CD8-positive, alpha-beta memory T cell (primary cell): ENCODE results near the gene CCDC167. TPM values are rescaled to one million over a fixed set of nuclear protein-coding genes. Genes with fewer than 3 reads are reported as not detected.
A peak's percentile ranks its signal among the peaks of the same experiment; 100 is the strongest.

Experiments used
- CTCF ChIA-PET: fragments of 350-600 bp; sonication (Branson Sonifier 250); formaldehyde crosslinking; loops from one replicate; lab custom pipeline; 2021; ENCODE audit warnings: antibody characterized with exemption; lab: Charles Lee
- POLR2A ChIA-PET: fragments of 350-600 bp; sonication (Branson Sonifier 250); formaldehyde crosslinking; loops from one replicate; lab custom pipeline; 2021; ENCODE audit warnings: antibody characterized with exemption; lab: Charles Lee
- DNase-seq, 5 donors: peaks; one replicate each; pipeline versions ENCODE4 v3.0.0 to v3.0.0-alpha.2; 2020 to 2022; ENCODE audit warnings: mixed read lengths in 1 of 5
- H3K27ac ChIP-seq: one replicate; pipeline ENCODE4 v1.7.0; 2013; ENCODE audit warnings: low read depth, mild to moderate bottlenecking, low read length, moderate library complexity
- H3K27me3 ChIP-seq: 2 replicates; pipeline ENCODE4 v1.7.0; 2013; ENCODE audit warnings: low read length, mild to moderate bottlenecking; ENCODE audit not compliant: insufficient read depth, poor library complexity, severe bottlenecking
- H3K36me3 ChIP-seq: 2 replicates; pipeline ENCODE4 v1.7.0; 2013; ENCODE audit warnings: mild to moderate bottlenecking, low read length, moderate library complexity; ENCODE audit not compliant: insufficient read depth
- H3K4me1 ChIP-seq: 2 replicates; pipeline ENCODE4 v1.7.0; 2013; ENCODE audit warnings: mild to moderate bottlenecking, low read length, moderate library complexity; ENCODE audit not compliant: insufficient read depth
- H3K4me3 ChIP-seq: 2 replicates; pipeline ENCODE4 v1.7.0; 2013; ENCODE audit warnings: mild to moderate bottlenecking, low read length
- H3K9me3 ChIP-seq: 2 replicates; pipeline ENCODE4 v1.7.0; 2013; ENCODE audit warnings: mild to moderate bottlenecking, low read length
- H3K27ac Mint-ChIP-seq, 8 donors: one replicate each; pipeline ENCODE4 v1.8.0; 2020 to 2021; ENCODE audit warnings: mixed read lengths in 8 of 8, mild to moderate bottlenecking in 6 of 8, inconsistent platforms in 3 of 8, moderate library complexity in 3 of 8
- H3K27me3 Mint-ChIP-seq, 2 donors: one replicate each; pipeline ENCODE4 v1.8.0; 2020 to 2021; ENCODE audit warnings: mixed read lengths in 2 of 2, mild to moderate bottlenecking in 1 of 2, moderate library complexity in 1 of 2
- H3K36me3 Mint-ChIP-seq, 3 donors: one replicate each; pipeline ENCODE4 v1.8.0; 2020 to 2021; ENCODE audit warnings: mixed read lengths in 3 of 3, inconsistent platforms in 1 of 3, mild to moderate bottlenecking in 1 of 3
- H3K4me1 Mint-ChIP-seq, 3 donors: one replicate each; pipeline ENCODE4 v1.8.0; 2020 to 2021; ENCODE audit warnings: mixed read lengths in 3 of 3, inconsistent platforms in 1 of 3, mild to moderate bottlenecking in 1 of 3
- H3K4me3 Mint-ChIP-seq, 7 donors: one replicate each; pipeline ENCODE4 v1.8.0; 2020 to 2021; ENCODE audit warnings: mixed read lengths in 7 of 7, mild to moderate bottlenecking in 6 of 7, moderate library complexity in 4 of 7, inconsistent platforms in 2 of 7
- H3K9me3 Mint-ChIP-seq, 5 donors: one replicate each; pipeline ENCODE4 v1.8.0; 2020 to 2022; ENCODE audit warnings: mixed read lengths in 5 of 5, mild to moderate bottlenecking in 3 of 5, moderate library complexity in 2 of 5, inconsistent platforms in 1 of 5
- polyA plus RNA-seq: library from polyadenylated mRNA; unstranded; fragments of 300-500 nt; fragmentation: Illumina TruSeq; gene quantifications from one replicate; pipeline ENCODE4 v1.2.3, GENCODE V29; 2021
- total RNA-seq, 2 experiments: library from RNA; stranded (reverse); gene quantifications; one replicate each; pipeline ENCODE4 v1.2.3, GENCODE V29; 2021

CCDC167 gene
- total and polyA plus RNA-seq, 3 experiments from 2014 or later: 79.5 to 181 (median 86.3) TPM

GRCh38 chr6:37514837-37515236 lies 15.1 kb upstream of the CCDC167 start:
- Mint-ChIP-seq H3K27me3 (peaks cover 0 to 5% of the 10 kb centered on the region in 2 donors), H3K4me3 (peak overlapping the region; percentile 77 to 96 (median 90)), H3K9me3 (no peaks in the 10 kb centered on the region), H3K36me3 (no peaks in the 10 kb centered on the region), H3K4me1 (peaks cover 89 to 97% (median 93%) of the 10 kb centered on the region in 3 donors), H3K27ac (peak overlapping the region; percentile 93 to 100 (median 100))
- ChIA-PET POLR2A (interaction anchor here (0.8 to 3.3 kb wide), 3 partner anchors 12 to 15 kb away, joined by 6 to 58 read pairs (median 8); partner anchors contain the start of gene CCDC167), CTCF (interaction anchor here (1.2 to 4.1 kb wide), 5 partner anchors 12 to 52 kb away, joined by 3 to 65 read pairs (median 22); partner anchors contain the start of gene CCDC167)
- H3K36me3 ChIP-seq: no peaks in the 10 kb centered on the region
- peak overlapping the region; percentile 98 for H3K27ac ChIP-seq
- peaks cover 87% of the 10 kb centered on the region for H3K4me1 ChIP-seq
- H3K4me3 ChIP-seq: peak overlapping the region; percentile 13
- no peaks in the 10 kb centered on the region for H3K9me3 ChIP-seq
- no peaks in the 10 kb centered on the region for H3K27me3 ChIP-seq
- DNase-seq: no peak

- Histone ChIP-seq H3K36me3 (no peaks in the 10 kb centered on the region), H3K4me3 (peak overlapping the region; percentile 13), H3K9me3 (no peaks in the 10 kb centered on the region), H3K27me3 (no peaks in the 10 kb centered on the region), H3K27ac (peak overlapping the region; percentile 98), H3K4me1 (peaks cover 84% of the 10 kb centered on the region)
- peaks cover 0 to 5% of the 10 kb centered on the region in 2 donors for H3K27me3 Mint-ChIP-seq
- peak in 1 of 5 donors; percentile 66 for DNase-seq
- peak overlapping the region; percentile 77 to 96 (median 90) for H3K4me3 Mint-ChIP-seq
- no peaks in the 10 kb centered on the region for H3K9me3 Mint-ChIP-seq
- H3K36me3 Mint-ChIP-seq: peaks cover 0 to 1% (median 0%) of the 10 kb centered on the region in 3 donors
- peak overlapping the region; percentile 93 to 100 (median 100) for H3K27ac Mint-ChIP-seq
- POLR2A ChIA-PET: interaction anchor here (0.8 to 1.2 kb wide), 2 partner anchors 12 to 15 kb away, joined by 6 to 8 read pairs; partner anchors contain the start of gene CCDC167
- H3K4me1 Mint-ChIP-seq: peaks cover 90 to 99% (median 94%) of the 10 kb centered on the region in 3 donors
- CTCF ChIA-PET: interaction anchor here (1.2 kb wide), 1 partner anchor 52 kb away, joined by 3 read pairs; no protein-coding TSS in a partner anchor
These were observed 14.7 kb upstream of the CCDC167 start for GRCh38 chr6:37514321-37514771.

DNA sequence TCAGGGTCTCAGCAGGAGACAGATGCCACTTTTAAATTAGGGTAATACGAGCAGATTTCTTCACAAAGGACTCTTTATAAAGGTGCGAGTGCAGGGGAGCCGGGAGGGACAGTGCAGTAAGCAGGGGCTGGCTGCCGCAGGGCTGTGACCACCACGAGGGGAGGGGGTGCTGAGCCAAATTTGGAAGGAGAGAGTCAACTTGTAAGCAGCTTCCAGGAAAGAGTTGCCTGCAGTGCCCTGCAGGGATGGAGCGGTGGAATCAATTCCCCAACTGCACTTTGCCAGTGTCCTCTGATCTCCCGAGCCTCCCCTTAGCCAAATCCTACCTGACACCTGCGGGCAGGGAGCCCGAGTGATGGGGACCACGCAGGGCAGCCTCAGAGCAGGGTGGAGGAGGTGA lies 13.9 kb upstream of the CCDC167 start:
- Mint-ChIP-seq H3K4me1 (peaks cover 88 to 99% (median 93%) of the 10 kb centered on the region in 3 donors), H3K4me3 (peak overlapping the region in 5 of 7 donors; percentile 11 to 58 (median 28)), H3K36me3 (peaks cover 0 to 1% (median 0%) of the 10 kb centered on the region in 3 donors), H3K27ac (peak overlapping the region; percentile 88 to 100 (median 100)), H3K9me3 (no peaks in the 10 kb centered on the region), H3K27me3 (peaks cover 0 to 5% of the 10 kb centered on the region in 2 donors)
- peak overlapping the region; percentile 25 for H3K27ac ChIP-seq
- H3K9me3 ChIP-seq: no peaks in the 10 kb centered on the region
- no peaks in the 10 kb centered on the region for H3K36me3 ChIP-seq
- H3K4me1 ChIP-seq: peaks cover 83% of the 10 kb centered on the region
- CTCF ChIA-PET: interaction anchor here (1.2 kb wide), 1 partner anchor 52 kb away, joined by 3 read pairs; no protein-coding TSS in a partner anchor
- POLR2A ChIA-PET: interaction anchor here (1.2 to 1.5 kb wide), 2 partner anchors 11 to 14 kb away, joined by 7 to 8 read pairs; partner anchors contain the start of gene CCDC167
- H3K27me3 ChIP-seq: no peaks in the 10 kb centered on the region
- no peak overlapping the region for H3K4me3 ChIP-seq
- DNase-seq: no peak

DNA sequence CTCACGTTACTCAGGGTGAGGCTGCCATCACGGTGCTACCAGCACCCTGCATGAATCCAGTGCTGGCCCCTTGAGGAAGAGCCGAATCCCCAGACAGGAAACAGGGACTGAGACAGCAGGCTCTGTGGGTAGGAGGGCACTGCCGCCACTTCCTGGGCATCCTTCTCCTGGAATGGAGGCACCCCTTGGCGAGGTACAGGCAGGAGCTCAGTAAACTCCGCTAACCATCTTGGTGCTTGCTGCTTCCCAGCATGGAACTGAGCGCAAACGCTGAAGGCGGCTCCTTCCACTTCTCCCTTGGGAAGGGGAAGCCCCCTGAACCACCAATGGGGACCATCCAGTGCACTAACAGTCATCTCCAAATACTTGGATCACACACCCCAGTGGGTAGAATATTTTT lies 13.5 kb upstream of the CCDC167 start:
- Mint-ChIP-seq H3K36me3 (peaks cover 0 to 1% (median 0%) of the 10 kb centered on the region in 3 donors), H3K4me3 (peak overlapping the region in 5 of 7 donors; percentile 3 to 58 (median 28)), H3K27me3 (peaks cover 0 to 5% of the 10 kb centered on the region in 2 donors), H3K4me1 (peaks cover 88 to 99% (median 93%) of the 10 kb centered on the region in 3 donors), H3K27ac (peak overlapping the region; percentile 76 to 100 (median 94)), H3K9me3 (no peaks in the 10 kb centered on the region)
- CTCF ChIA-PET: interaction anchor here (0.9 to 1.6 kb wide), 3 partner anchors 10 to 21 kb away, joined by 3 to 6 read pairs (median 3); no protein-coding TSS in a partner anchor
- Histone ChIP-seq H3K27me3 (no peaks in the 10 kb centered on the region), H3K4me1 (peaks cover 83% of the 10 kb centered on the region), H3K9me3 (no peaks in the 10 kb centered on the region), H3K4me3 (no peak overlapping the region), H3K36me3 (no peaks in the 10 kb centered on the region), H3K27ac (peak overlapping the region; percentile 25)
- no peak for DNase-seq
- POLR2A ChIA-PET: interaction anchor here (1.2 to 1.5 kb wide), 2 partner anchors 9 to 11 kb away, joined by 5 to 7 read pairs; no protein-coding TSS in a partner anchor

- H3K4me1 Mint-ChIP-seq: peaks cover 85 to 97% (median 91%) of the 10 kb centered on the region in 3 donors
- CTCF ChIA-PET: interaction anchor here (0.9 to 1.6 kb wide), 3 partner anchors 9 to 20 kb away, joined by 3 to 6 read pairs (median 3); no protein-coding TSS in a partner anchor
- Histone ChIP-seq H3K36me3 (no peaks in the 10 kb centered on the region), H3K9me3 (no peaks in the 10 kb centered on the region), H3K27ac (no peak overlapping the region), H3K4me3 (no peak overlapping the region), H3K4me1 (peaks cover 80% of the 10 kb centered on the region), H3K27me3 (no peaks in the 10 kb centered on the region)
- peaks cover 0 to 5% of the 10 kb centered on the region in 2 donors for H3K27me3 Mint-ChIP-seq
- peak overlapping the region in 7 of 8 donors; percentile 75 to 100 (median 88) for H3K27ac Mint-ChIP-seq
- DNase-seq: no peak
- H3K9me3 Mint-ChIP-seq: no peaks in the 10 kb centered on the region
- peaks cover 0 to 1% (median 0%) of the 10 kb centered on the region in 3 donors for H3K36me3 Mint-ChIP-seq
- H3K4me3 Mint-ChIP-seq: no peak overlapping the region
- POLR2A ChIA-PET: interaction anchor here (1.2 to 1.5 kb wide), 2 partner anchors 9 to 10 kb away, joined by 5 to 7 read pairs; no protein-coding TSS in a partner anchor
These were observed 12.8 kb upstream of the CCDC167 start for GRCh38 chr6:37512400-37513011.

DNA sequence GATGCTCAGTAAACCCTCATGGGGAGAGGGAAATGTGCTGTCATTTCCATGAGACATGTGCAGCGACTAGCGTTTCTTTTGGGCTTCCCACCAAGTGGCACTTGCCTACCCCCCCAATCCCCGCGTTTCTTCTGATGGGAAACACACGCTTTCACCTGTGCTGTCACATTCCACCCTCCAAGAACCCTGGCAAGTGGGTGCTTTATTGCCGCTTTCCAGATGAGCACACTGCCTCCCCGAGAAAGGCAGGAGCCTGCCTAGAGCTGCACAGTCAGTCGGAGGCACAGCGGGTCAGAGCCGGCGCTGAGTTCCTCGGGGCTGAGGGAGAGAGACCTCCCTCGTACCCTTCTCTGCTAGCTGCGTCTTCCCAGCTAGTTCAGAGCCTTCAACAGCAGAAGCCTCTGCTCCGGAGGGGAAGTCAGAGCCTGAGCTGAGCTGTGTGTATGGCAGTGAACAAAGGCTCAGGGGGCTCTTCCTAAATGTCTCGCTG lies 12.3 kb upstream of the CCDC167 start:
- ChIA-PET CTCF (interaction anchor here (1.4 to 1.6 kb wide), 3 partner anchors 9 to 23 kb away, joined by 3 to 6 read pairs (median 4); no protein-coding TSS in a partner anchor), POLR2A (interaction anchor here (1.2 kb wide), 1 partner anchor 8 kb away, joined by 5 read pairs; no protein-coding TSS in a partner anchor)
- Mint-ChIP-seq H3K9me3 (no peaks in the 10 kb centered on the region), H3K4me1 (peaks cover 85 to 97% (median 91%) of the 10 kb centered on the region in 3 donors), H3K27ac (peak overlapping the region; percentile 12 to 97 (median 65)), H3K36me3 (peaks cover 0 to 1% (median 0%) of the 10 kb centered on the region in 3 donors), H3K4me3 (peak overlapping the region in 1 of 7 donors; percentile 63), H3K27me3 (peaks cover 0 to 4% of the 10 kb centered on the region in 2 donors)
- no peak overlapping the region for H3K4me3 ChIP-seq
- no peak for DNase-seq
- no peaks in the 10 kb centered on the region for H3K36me3 ChIP-seq
- H3K4me1 ChIP-seq: peaks cover 79% of the 10 kb centered on the region
- no peak overlapping the region for H3K27ac ChIP-seq
- no peaks in the 10 kb centered on the region for H3K9me3 ChIP-seq
- no peaks in the 10 kb centered on the region for H3K27me3 ChIP-seq

DNA sequence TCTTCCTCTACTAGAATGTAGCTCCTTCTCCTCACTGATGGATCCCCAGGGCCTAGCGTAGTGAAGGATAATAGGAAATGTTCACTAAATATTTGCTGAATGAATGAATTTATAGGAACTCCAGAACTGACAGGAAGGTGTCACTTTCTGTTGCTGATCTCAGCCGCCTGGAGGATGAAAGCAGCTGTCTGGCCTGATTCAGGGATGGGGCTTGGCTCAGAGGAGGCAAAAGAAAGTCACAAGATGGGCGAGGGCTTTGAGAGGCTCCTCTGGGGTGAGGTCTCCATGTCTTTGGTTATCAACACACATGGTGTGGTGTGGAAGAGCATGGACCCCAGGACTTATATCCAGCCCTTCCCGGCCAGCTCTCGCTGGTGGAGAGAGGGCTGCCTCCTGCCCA lies 11.5 kb upstream of the CCDC167 start:
- no peak for DNase-seq
- H3K27ac Mint-ChIP-seq: peak overlapping the region in 7 of 8 donors; percentile 25 to 97 (median 83)
- Histone ChIP-seq H3K27me3 (no peaks in the 10 kb centered on the region), H3K36me3 (no peaks in the 10 kb centered on the region), H3K4me1 (peaks cover 78% of the 10 kb centered on the region), H3K4me3 (no peak overlapping the region), H3K27ac (no peak overlapping the region), H3K9me3 (no peaks in the 10 kb centered on the region)
- peaks cover 83 to 97% (median 88%) of the 10 kb centered on the region in 3 donors for H3K4me1 Mint-ChIP-seq
- ChIA-PET CTCF (interaction anchor here (1.4 kb wide), 1 partner anchor 22 kb away, joined by 4 read pairs; no protein-coding TSS in a partner anchor), POLR2A (no interaction called here)
- peaks cover 0 to 1% (median 0%) of the 10 kb centered on the region in 3 donors for H3K36me3 Mint-ChIP-seq
- peaks cover 0 to 3% of the 10 kb centered on the region in 2 donors for H3K27me3 Mint-ChIP-seq
- no peak overlapping the region for H3K4me3 Mint-ChIP-seq
- no peaks in the 10 kb centered on the region for H3K9me3 Mint-ChIP-seq
